ENCODE data around the gene NEDD4L.

- TF ChIP-seq ZBTB26 (tag by site-specific recombination; optimal IDR thresholded peaks at IDR 0.05) (no peak), ZNF2 (tag by site-specific recombination; IDR thresholded peaks at IDR 0.05) (no peak), KLF9 (tag by site-specific recombination; IDR thresholded peaks at IDR 0.05; ENCODE audit: low read depth) (no peak), ZFP37 (tag by site-specific recombination; IDR thresholded peaks at IDR 0.05) (no peak), ZNF530 (tag by site-specific recombination; IDR thresholded peaks at IDR 0.05; ENCODE audit: low read depth) (no peak), ZNF274 (IDR thresholded peaks at IDR 0.05; ENCODE audit: low read length) (no peak), ZNF274 (tag by site-specific recombination; IDR thresholded peaks at IDR 0.05; ENCODE audit: borderline replicate concordance) (no peak), ZNF112 (tag by site-specific recombination; IDR thresholded peaks at IDR 0.05) (no peak), ZNF785 (tag by site-specific recombination; IDR thresholded peaks at IDR 0.05) (no peak), CTCF (tag by site-specific recombination; IDR thresholded peaks at IDR 0.05) (no peak), ZNF660 (tag by site-specific recombination; IDR thresholded peaks at IDR 0.05) (no peak), ZNF776 (tag by site-specific recombination; IDR thresholded peaks at IDR 0.05; ENCODE audit: borderline replicate concordance) (no peak), ZNF501 (tag by site-specific recombination; IDR thresholded peaks at IDR 0.05) (no peak)
- TF ChIP-seq, protein P1, sequence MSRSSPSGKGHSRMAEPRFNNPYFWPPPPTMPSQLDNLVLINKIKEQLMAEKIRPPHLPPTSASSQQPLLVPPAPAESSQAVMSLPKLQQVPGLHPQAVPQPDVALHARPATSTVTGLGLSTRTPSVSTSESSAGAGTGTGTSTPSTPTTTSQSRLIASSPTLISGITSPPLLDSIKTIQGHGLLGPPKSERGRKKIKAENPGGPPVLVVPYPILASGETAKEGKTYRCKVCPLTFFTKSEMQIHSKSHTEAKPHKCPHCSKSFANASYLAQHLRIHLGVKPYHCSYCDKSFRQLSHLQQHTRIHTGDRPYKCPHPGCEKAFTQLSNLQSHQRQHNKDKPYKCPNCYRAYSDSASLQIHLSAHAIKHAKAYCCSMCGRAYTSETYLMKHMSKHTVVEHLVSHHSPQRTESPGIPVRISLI (tag by site-specific recombination; IDR thresholded peaks at IDR 0.05) = no peak
Observed at GRCh38 chr18:58391231-58391825, 347.3 kb downstream of the NEDD4L start.
